ENCODE data around the gene REPS2.

The REPS2 gene

GRCh38 chrX:17007134-17007768, 60.8 kb downstream of the REPS2 start:
- DNase-seq: peak; percentile 6

GRCh38 chrX:17009856-17010625, 63.6 kb downstream of the REPS2 start:
- DNase-seq: no peak

GRCh38 chrX:17012465-17012864, 66.0 kb downstream of the REPS2 start:
- DNase-seq: no peak

GRCh38 chrX:17014216-17014615, 67.8 kb downstream of the REPS2 start:
- no peak for DNase-seq

GRCh38 chrX:17017134-17017533, 70.7 kb downstream of the REPS2 start:
- DNase-seq: no peak

- DNase-seq: no peak
Measured at GRCh38 chrX:17020356-17020755, 73.9 kb downstream of the REPS2 start.

GRCh38 chrX:17020851-17021821, 74.7 kb downstream of the REPS2 start:
- no peak for DNase-seq

GRCh38 chrX:17021851-17022604, 75.6 kb downstream of the REPS2 start:
- DNase-seq: no peak

- no peak for DNase-seq
Measured at GRCh38 chrX:17023661-17024060, 77.2 kb downstream of the REPS2 start.

- DNase-seq: no peak
Measured at GRCh38 chrX:17024886-17025285, 78.4 kb downstream of the REPS2 start.

- DNase-seq: no peak
Measured at GRCh38 chrX:17025621-17026302, 79.3 kb downstream of the REPS2 start.

- no peak for DNase-seq
Measured at GRCh38 chrX:17027931-17028330, 81.5 kb downstream of the REPS2 start.

- DNase-seq: no peak
Measured at GRCh38 chrX:17028356-17028755, 81.9 kb downstream of the REPS2 start.

- no peak for DNase-seq
Measured at GRCh38 chrX:17030092-17030491, 83.6 kb downstream of the REPS2 start.

- DNase-seq: no peak
Measured at GRCh38 chrX:17030580-17031270, 84.3 kb downstream of the REPS2 start.

GRCh38 chrX:17031827-17032226, 85.4 kb downstream of the REPS2 start:
- DNase-seq: no peak

GRCh38 chrX:17032351-17032750, 85.9 kb downstream of the REPS2 start:
- no peak for DNase-seq

- DNase-seq: no peak
Measured at GRCh38 chrX:17033225-17033624, 86.8 kb downstream of the REPS2 start.

GRCh38 chrX:17035111-17035510, 88.7 kb downstream of the REPS2 start:
- no peak for DNase-seq

GRCh38 chrX:17036171-17036961, 89.9 kb downstream of the REPS2 start:
- DNase-seq: no peak

- DNase-seq: no peak
Measured at GRCh38 chrX:17038277-17038676, 91.8 kb downstream of the REPS2 start.
